ENCODE data around the gene LRRC51. TPM values are rescaled to one million over a fixed set of nuclear protein-coding genes. Genes with fewer than 3 reads are reported as not detected.

LRRC51 gene
- total RNA-seq, 3 donors from 2014 or later (not counting 1 experiment from before 2014, with no cell fraction given), result 2.0 to 3.1 (median 2.5) TPM

- H3K4me3 ChIP-seq (ENCODE audit: low read length), result no peak overlapping the region
Measured at GRCh38 chr11:72091292-72091691, 10.6 kb downstream of the LRRC51 start.

GRCh38 chr11:72098741-72099140, 18.1 kb downstream of the LRRC51 start:
- no peak for TF ChIP-seq CTCF (IDR thresholded peaks at IDR 0.05)
- Mint-ChIP-seq H3K27me3 (ENCODE audit: low read depth in 2 of 2) (no peaks in the 10 kb centered on the region), H3K36me3 (no peaks in the 10 kb centered on the region), H3K27ac (peak overlapping the region in 1 of 2 donors; percentile 91), H3K4me3 (no peak overlapping the region), H3K4me1 (peaks cover 31 to 43% of the 10 kb centered on the region in 2 donors), H3K9me3 (no peaks in the 10 kb centered on the region)
- Histone ChIP-seq H3K4me3 (ENCODE audit: low read length) (no peak overlapping the region), H3K27ac (ENCODE audit: low read length) (no peak overlapping the region), H3K4me1 (ENCODE audit: control insufficient read depth, insufficient read depth, low read length) (peaks cover 27% of the 10 kb centered on the region), H3K36me3 (ENCODE audit: control insufficient read depth, insufficient read depth, low read length) (peaks cover 36% of the 10 kb centered on the region), H3K27me3 (ENCODE audit: control insufficient read depth, insufficient read depth, low read length) (no peaks in the 10 kb centered on the region), H3K9me3 (ENCODE audit: control insufficient read depth, insufficient read depth, low read length) (no peaks in the 10 kb centered on the region)
- intact Hi-C loops (cut with micrococcal nuclease), result no loop called here
- DNase-seq (no peak), ATAC-seq (no peak)
- 98% methylated on average over 3 of the region's 3 CpGs for WGBS (ENCODE audit: insufficient coverage)

More at GRCh38 chr11:72091292-72091691, 10.6 kb downstream of the LRRC51 start:
- peak; percentile 92 to 100 (median 97) for ATAC-seq
- H3K27ac ChIP-seq (ENCODE audit: low read length), result no peak overlapping the region
- no peaks in the 10 kb centered on the region for H3K9me3 Mint-ChIP-seq
- no peak overlapping the region for H3K4me3 Mint-ChIP-seq
- H3K36me3 Mint-ChIP-seq, result no peaks in the 10 kb centered on the region
- WGBS (ENCODE audit: insufficient coverage), result 40% methylated on average over 3 of the region's 4 CpGs
- H3K4me1 Mint-ChIP-seq, result peaks cover 0 to 15% of the 10 kb centered on the region in 2 donors
- H3K27me3 Mint-ChIP-seq (ENCODE audit: low read depth in 2 of 2), result no peaks in the 10 kb centered on the region
- peak overlapping the region in 1 of 2 donors; percentile 42 for H3K27ac Mint-ChIP-seq
- DNase-seq, result peak; percentile 56 to 85
- H3K27me3 ChIP-seq (ENCODE audit: control insufficient read depth, insufficient read depth, low read length), result no peaks in the 10 kb centered on the region
- intact Hi-C loops (cut with micrococcal nuclease), result loop anchor here (1.0 to 5.0 kb wide), 3 partner anchors 11 to 114 kb away; partner anchors contain the start of genes LRRC51 and NUMA1
- peaks cover 22% of the 10 kb centered on the region for H3K36me3 ChIP-seq (ENCODE audit: control insufficient read depth, insufficient read depth, low read length)
- no peaks in the 10 kb centered on the region for H3K9me3 ChIP-seq (ENCODE audit: control insufficient read depth, insufficient read depth, low read length)
- H3K4me1 ChIP-seq (ENCODE audit: control insufficient read depth, insufficient read depth, low read length), result no peaks in the 10 kb centered on the region
- TF ChIP-seq CTCF (IDR thresholded peaks at IDR 0.05), result peak; percentile 84

- Histone ChIP-seq H3K27me3 (ENCODE audit: control insufficient read depth, insufficient read depth, low read length) (no peaks in the 10 kb centered on the region), H3K27ac (ENCODE audit: low read length) (no peak overlapping the region), H3K9me3 (ENCODE audit: control insufficient read depth, insufficient read depth, low read length) (no peaks in the 10 kb centered on the region), H3K4me1 (ENCODE audit: control insufficient read depth, insufficient read depth, low read length) (peaks cover 31% of the 10 kb centered on the region), H3K4me3 (ENCODE audit: low read length) (no peak overlapping the region), H3K36me3 (ENCODE audit: control insufficient read depth, insufficient read depth, low read length) (peaks cover 29% of the 10 kb centered on the region)
- no peak overlapping the region for H3K4me3 Mint-ChIP-seq
- ATAC-seq, result no peak
- intact Hi-C loops (cut with micrococcal nuclease), result no loop called here
- TF ChIP-seq CTCF (IDR thresholded peaks at IDR 0.05), result no peak
- no peaks in the 10 kb centered on the region for H3K27me3 Mint-ChIP-seq (ENCODE audit: low read depth in 2 of 2)
- no peaks in the 10 kb centered on the region for H3K9me3 Mint-ChIP-seq
- DNase-seq, result no peak
- WGBS (ENCODE audit: insufficient coverage), result 71% methylated on average over 3 of the region's 3 CpGs
- H3K36me3 Mint-ChIP-seq, result no peaks in the 10 kb centered on the region
- H3K27ac Mint-ChIP-seq, result peak overlapping the region; percentile 89 to 91
- H3K4me1 Mint-ChIP-seq, result peaks cover 43 to 51% of the 10 kb centered on the region in 2 donors
Measured at GRCh38 chr11:72100009-72100408, 19.4 kb downstream of the LRRC51 start.

- H3K4me3 Mint-ChIP-seq, result no peak overlapping the region
- TF ChIP-seq CTCF (IDR thresholded peaks at IDR 0.05), result no peak
Measured at GRCh38 chr11:72100462-72100861, 19.8 kb downstream of the LRRC51 start.

More at GRCh38 chr11:72100462-72100861, 19.8 kb downstream of the LRRC51 start:
- Histone ChIP-seq H3K27me3 (ENCODE audit: control insufficient read depth, insufficient read depth, low read length) (no peaks in the 10 kb centered on the region), H3K27ac (ENCODE audit: low read length) (no peak overlapping the region), H3K36me3 (ENCODE audit: control insufficient read depth, insufficient read depth, low read length) (peaks cover 29% of the 10 kb centered on the region), H3K4me1 (ENCODE audit: control insufficient read depth, insufficient read depth, low read length) (peaks cover 31% of the 10 kb centered on the region), H3K4me3 (ENCODE audit: low read length) (no peak overlapping the region), H3K9me3 (ENCODE audit: control insufficient read depth, insufficient read depth, low read length) (no peaks in the 10 kb centered on the region)
- Mint-ChIP-seq H3K36me3 (no peaks in the 10 kb centered on the region), H3K27me3 (ENCODE audit: low read depth in 2 of 2) (no peaks in the 10 kb centered on the region), H3K9me3 (no peaks in the 10 kb centered on the region), H3K4me1 (peaks cover 43 to 51% of the 10 kb centered on the region in 2 donors), H3K27ac (peak overlapping the region; percentile 89 to 91)
- DNase-seq, result no peak
- 59% methylated on average over 1 of the region's 1 CpG for WGBS (ENCODE audit: insufficient coverage)
- intact Hi-C loops (cut with micrococcal nuclease), result no loop called here
- no peak for ATAC-seq
